Islet of Langerhans (tissue), 1 donor: Measurements from ENCODE around the gene TMEM218.
"Not testable (repeated sequence)": the region's sequence is repeated elsewhere in the genome, so short reads cannot be mapped to it uniquely, and the experiment has no call there.

ENCODE experiments used
- FAIRE-seq: peaks from one replicate; lab custom pipeline; 2011; peaks lifted over from hg19 to GRCh38; lab: Jason Lieb, UNC

Gene TMEM218

DNA sequence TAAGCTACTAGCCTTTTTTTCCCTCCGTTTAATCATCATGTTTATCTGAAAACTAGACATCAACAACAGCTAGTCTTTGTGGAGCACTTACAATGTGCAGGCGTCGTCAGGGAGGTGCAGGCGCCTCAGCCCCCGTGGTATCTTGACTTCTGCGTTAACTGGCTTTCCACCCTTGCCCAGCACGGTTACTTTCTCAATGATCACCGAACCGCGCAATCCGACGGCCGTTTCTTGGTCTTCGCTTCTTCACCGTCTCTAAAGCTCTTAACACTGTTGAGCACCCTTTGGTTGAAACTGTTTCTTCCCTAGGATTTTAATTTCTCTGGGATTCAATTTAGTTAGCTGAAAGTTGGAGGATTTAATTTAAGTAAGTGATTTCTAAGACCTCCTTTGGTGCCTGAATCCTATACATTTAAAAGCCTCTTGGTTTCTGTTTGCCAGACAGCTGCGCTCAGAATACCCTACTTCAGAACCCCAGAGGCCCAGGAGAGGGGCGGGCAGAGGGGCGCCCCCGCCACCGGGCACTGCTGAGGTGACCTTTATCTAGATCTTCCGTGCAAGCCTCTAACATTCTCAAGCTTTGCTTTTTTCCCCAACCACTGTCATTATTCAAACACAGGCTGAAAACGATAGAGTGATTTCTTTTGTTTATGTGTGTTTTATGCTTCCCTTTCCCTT, 18.0 kb upstream of the TMEM218 start:
- FAIRE-seq, result no peak

DNA sequence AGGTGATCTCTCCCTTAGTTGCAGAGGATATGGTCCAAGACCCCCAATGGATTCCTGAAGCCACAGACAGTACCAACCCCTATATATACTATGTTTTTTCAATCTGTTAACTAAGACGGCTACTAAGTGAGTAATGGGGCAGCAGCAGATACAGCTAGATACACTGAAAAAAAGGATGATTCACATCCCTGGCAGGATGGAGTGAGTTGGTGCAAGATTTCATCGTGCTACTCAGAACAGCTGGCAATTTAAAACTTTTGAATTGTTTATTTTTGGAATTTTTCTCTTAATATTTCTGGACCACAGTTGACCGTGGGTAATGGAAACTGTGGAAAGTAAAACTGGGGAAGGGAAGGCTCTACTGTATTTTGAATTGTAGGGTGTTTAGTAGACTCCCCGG, 17.0 kb upstream of the TMEM218 start:
- no peak for FAIRE-seq

DNA sequence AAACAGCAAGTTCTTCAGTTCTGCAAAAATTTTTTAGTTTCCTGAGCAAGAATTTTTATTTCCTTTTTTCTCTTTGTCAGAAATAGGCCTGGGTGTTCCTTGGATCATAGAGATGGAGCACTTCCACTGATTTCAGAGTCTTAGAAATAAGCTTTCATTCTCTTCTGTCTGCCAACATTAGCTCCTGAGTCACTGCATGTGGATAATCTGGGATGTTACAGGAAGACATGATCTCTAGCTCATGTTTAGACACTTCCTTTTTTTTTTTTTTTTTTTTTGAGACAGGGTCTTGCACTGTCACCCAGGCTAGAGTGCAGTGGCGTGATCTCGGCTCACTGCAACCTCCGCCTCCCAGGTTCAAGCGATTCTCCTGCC, 13.2 kb upstream of the TMEM218 start:
- FAIRE-seq, result no peak

DNA sequence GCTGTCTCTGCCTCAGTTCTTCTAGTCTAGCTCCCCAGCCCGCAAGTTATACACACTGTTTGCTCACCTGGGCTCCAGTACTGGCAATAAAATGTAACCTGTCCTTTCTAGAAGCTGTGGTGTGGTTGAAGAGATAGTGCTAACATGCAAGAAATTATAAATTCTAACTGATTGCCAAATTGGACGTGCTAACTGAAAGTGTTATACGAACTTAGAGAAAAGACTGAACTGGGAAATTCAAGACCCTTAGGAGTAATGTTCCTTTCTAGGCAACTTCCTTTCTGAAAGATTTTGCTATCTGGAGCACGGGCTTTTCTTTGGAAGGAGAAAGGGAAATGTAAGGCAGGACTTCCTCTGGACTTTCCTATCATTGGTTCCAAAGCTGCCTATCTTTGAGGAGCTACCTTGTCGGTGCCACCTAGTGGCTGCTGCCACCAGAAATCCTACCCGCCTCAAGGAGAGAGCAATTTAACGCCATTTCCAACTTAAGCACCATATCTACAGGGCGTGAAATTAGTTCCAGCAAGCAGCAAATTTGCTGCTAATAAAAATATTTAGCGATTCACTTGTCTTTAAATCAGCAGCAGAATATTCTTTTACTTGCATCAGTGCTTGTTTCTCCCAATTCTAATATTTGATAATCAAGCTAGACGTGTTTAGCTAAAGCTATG, 12.7 kb upstream of the TMEM218 start:
- no peak for FAIRE-seq

DNA sequence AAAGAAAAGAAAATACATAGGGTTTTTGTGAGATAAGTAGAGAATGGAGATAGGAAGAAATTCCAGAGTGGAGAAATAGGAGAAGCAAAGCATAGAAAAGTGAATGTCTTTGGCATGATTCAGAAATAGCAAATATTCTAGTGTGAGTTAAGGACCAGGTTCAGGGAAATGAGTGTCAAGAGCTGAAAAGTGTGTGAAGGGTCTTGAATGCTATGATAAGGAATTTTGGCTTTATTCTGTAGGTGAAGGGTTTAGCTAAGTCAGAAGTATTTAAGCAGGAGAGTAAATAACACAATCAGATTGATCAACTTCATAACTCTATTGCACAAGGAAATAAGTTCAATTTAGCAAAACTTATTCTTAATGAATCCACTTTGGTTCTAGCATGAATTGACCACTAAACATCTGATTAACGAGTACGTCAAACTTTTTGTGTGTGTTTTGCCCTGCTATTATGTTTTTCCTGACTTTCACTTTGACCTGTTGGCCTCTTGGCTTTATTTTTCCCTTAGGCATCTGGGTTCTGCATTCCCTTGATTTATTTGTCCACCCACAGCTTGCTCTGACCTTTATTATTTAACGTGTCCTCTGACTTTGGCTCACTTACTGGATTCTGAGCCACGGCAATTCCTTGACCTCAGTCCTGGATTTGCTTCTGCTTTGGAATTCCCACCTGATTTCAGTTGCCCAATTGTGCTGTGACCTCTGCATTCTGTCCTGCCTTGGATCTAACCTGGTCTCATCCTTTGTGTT, 11.9 kb upstream of the TMEM218 start:
- no peak for FAIRE-seq

DNA sequence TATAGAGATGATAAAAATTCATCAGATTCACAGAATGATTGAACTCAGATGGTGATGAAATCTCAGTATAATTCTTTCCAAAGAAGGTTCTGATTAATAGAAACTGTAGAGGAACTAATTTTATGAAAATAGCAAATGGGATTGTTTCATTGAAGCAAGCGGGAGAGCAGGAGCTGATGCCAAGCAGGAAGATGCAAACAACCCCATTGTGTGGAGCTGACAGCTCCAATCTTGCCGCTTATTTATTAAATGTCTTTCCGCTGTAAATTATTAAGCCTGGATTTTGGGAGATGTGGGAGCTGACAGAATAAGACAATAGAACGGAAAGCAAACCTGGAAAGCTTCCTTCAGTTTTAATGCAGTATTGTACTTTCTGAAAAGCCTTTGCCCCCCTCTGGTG, 6.0 kb upstream of the TMEM218 start:
- no peak for FAIRE-seq

DNA sequence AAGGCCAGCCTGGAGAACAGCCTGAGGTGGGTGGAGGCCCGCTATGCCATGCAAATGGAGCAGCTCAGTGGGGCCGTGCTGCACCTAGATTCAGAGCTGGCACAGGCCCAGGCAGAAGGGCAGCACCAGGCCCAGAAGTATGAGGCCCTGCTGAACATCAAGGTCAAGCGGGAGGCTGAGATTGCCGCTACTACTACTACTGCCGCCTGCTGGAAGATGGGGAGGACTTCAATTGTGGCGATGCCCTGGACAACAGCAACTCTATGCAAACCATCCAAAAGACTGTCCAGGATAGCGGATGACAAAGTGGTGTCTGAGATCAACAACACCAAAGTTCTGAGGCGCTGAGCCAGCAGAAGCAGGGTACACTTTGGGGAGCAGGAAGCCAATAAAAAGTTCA, 3.1 kb upstream of the TMEM218 start:
- FAIRE-seq, result no peak

DNA sequence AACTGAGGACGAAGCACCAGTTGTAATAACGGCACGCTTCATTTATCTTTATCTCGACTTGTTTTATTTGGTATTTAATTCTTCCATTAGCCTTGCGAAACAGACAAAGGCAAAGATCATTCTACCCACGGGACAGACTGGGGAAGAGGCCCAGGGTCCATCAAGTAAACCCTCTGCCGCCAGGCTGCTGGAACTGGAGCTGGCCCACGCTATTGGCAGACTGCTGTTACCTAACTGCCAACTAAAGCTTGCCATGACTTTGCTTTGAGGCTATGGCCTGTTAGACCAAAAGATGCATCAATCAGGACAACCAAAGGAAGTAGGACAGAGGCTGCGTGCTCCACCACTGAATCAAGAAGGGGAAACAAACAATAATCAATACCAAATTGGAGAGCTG, 780 bp upstream of the TMEM218 start:
- peak; percentile 79 for FAIRE-seq

DNA sequence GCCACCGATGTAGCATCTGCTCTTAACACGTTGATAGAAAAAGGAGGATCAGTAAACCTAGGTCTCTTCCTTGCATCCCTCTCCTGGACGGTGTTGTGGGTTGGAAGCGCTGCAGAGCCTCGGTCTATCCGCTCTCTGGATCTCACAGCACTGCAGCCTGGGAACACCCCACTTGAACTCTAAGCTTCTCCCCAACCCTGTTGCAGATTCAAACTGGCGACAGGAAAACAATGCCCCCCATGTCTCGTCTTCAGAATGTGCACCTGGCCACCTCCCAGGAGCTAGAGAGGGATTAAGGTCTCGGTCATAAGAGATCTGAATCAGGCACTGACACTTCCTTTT, 454 bp downstream of the TMEM218 start:
- FAIRE-seq, result no peak

DNA sequence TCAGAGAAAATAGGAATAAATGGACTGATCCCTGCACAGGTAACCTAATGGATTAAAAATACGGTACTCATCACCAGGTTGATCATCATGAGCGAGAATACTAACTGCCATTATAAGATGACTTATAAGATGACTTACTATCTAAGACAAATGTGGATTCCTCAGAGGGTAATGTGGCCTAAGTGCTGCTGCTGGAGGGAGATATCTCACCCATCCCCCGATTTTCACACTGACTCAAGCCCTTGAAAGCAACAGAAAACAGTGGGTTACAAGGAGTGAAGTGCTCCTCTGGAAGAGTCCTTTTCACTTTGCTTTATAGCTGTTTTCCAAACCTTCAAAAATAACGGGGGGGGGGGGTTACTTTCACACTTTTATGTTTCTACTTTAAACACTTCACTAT, 920 bp downstream of the TMEM218 start:
- no peak for FAIRE-seq

DNA sequence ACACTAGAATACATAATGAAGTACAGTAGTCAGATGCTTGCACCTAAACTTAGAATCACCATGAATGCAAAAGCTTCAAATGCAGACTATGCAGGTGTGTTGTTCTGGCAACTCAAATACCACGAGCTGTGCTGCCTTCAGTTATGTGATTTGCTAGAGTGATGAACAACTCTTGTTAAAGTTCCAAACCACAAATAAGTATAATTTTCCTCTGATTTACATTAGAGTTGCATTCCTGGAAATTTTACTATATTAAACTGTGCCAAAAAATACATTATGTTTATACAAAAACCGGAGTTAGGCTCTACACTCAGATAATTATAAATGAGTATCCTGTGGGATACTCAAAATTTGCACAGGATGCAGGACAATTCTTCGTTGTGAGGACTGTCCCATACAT, 3.0 kb downstream of the TMEM218 start:
- FAIRE-seq, result no peak

DNA sequence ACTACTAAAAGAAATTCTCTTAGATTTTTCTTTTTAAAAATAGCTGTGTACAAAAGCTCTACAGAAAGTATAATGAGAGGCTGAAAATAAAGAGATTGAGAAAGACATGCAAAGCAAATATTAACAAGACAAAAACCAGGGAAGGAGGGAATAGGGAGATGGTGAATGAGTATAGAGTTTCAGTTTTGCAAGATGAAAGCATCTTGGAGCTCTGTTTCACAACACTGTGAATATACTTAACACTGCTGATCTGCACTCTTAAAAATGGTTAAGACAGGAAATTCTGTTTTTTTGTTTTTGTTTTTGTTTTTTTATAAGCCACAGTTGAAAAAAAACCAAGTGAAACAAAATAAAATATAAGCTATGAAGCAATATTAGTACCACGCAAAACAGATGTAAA, 5.5 kb downstream of the TMEM218 start:
- peak; percentile 85 for FAIRE-seq

DNA sequence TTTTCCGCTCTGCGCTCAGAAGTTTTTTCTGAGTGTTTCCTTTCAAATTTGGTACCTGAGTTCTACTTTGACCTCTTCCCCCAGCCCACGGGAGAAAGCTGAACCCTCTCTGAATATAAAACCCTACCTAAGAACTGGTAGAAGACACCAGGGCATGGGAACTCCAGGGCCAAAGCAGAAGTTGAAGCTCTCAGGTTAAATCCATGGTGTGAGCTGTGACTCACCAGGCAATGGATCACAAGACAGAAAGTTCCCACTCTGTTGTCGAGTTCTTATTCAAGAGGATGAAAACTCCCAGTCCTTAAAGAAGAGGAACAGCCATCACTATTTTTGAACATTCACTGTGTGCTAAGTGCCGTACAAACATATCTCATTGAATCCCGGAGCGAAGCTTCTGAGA, 8.9 kb downstream of the TMEM218 start:
- no peak for FAIRE-seq

DNA sequence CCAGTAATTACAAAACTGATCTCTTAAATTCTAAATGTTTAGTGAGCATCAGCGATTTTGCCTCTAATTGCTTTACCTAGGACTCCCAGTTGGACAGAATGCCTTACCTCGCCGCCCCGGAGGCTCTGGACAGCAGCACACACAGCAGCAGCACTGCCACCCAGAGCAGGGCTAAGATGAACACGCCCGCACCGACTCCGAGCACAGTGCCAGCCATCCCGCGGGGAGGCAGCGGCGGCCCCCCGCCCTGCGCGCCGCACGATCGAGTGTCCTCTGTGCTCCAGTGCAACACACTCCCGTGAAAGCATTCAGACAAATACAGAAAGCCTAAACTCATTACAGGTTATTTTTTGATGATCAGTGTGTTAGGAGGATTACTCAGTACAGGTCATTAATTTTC, 9.4 kb downstream of the TMEM218 start:
- FAIRE-seq, result no peak

DNA sequence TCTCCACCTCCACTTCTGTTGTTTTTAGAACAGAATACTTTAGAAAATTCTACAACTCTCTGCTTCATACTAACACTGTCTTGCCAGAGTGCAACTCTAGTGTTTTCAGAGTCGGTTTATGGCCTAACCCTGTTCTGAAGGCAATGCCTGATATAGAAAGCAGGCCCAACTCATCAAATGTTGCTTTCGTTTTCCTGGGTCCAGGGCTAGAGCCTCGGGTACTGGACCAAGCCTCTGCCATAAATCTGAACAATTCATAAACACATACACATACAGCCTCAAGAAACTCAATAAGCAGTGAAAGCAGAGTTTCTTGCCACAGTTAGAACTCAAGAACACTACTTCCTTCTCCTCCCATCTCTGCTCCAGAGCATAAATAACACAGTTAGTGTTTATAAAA, 9.8 kb downstream of the TMEM218 start:
- FAIRE-seq, result no peak

DNA sequence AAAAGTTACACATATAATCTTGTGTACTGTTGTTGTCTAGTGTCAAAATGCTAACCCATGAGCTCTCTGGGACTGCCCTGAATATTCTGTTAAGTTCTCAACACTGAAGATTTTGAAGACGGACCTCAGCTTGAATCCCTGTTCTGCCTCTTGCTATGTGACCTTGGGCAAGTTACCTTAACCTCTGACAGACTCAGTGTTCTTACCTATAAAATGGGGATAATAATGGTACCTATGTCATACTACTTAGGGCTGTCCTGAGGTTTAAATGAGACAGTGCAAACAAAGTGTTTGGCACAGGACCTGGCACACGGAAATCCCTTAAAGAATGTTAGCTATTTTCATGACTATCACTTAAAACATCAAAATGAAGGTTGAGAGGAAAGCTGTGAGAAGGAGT, 11.3 kb downstream of the TMEM218 start:
- FAIRE-seq, result no peak

DNA sequence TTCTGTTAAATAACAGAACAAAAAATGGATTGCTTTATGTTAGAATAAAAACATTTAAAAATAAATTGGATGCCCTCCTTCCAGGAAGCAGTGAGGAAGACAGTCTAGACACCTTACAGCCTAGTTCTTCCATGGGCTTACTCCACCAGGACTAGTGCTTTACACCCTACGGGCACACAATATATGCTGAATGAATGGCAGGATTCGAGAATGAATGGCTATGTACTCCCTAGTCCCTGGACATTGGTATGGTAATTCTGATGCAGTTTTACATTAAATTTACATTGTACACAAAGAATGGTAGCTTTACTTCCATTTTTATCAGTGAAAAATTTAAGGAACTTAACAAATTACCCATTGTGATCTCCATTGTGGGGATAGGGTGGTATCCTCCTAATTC, 16.7 kb downstream of the TMEM218 start:
- FAIRE-seq, result no peak

DNA sequence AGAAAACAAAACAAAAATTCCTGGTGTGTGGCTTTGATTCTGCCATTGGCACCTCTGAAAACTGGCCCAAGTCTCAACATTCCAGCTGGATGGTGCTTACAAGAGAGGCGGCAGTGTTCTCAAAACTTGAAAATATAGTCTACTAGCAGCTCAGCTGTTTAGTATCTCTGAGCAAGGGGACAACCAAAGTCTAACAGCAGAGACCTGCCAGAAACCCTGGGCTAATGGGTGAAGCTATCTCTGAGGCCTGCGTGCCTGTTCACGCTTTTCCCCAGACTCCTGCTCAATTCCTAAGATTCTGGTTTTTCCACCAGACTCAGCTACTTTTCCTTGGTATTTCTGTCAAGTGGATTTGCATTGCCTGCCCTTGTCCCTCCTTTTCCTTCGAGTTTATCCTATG, 17.9 kb downstream of the TMEM218 start:
- no peak for FAIRE-seq

DNA sequence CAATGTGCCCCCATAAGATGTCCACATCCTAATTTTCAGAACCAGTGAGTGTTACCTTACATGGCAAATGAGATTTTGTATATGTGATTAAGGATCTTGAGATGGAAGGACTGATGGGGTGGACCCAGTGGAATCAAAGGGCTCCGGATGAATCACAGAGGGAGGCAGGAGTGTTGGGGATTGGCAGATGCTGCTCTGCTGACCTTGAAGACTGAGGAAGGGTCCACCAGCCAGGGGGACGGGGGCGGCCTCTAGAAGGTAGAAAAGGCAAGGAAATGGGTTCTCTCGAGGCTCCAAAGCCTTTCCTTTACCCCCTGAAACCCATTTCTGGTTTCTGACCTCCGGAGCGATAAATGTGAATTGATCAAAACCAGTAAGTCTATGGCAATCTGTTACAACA, 18.8 kb downstream of the TMEM218 start:
- FAIRE-seq, result no peak

DNA sequence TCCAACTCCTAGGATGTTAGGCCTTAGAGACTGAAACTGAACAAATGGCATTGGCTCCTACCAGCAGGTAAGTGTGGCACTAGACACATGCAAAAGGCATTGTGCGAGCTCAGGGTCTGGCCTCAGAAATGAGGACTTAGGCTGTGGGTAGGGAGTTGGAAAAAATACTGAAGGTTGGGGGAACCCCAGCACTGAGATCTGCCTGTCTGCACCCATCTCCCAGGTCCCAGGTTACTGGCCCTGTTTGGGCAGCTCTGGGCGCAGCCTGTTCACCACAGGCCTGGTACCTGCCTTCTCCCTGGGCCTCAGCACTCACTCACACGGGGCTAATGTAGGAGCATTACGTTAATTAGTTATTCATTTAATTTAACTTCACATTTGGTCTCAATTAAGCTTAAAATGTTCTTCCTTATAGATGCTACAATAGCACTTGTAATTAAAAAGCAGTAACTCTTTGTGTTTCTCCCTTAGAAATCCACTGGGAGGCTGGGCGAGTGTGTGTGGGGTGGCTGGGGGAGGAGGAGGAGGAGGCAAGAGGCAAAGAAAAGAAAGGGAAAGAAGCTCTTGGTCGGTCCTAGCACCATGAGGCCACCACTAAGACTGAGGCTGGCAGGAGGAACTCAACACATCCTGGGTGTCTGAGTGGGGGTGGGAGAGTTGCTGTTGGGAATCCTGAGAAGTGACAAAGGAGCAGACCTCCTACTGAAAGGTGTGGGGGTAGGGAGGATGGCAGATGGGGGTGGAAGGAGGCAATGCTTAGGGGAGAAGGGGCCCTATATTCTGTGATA, 19.4 kb downstream of the TMEM218 start:
- FAIRE-seq, result no peak

DNA sequence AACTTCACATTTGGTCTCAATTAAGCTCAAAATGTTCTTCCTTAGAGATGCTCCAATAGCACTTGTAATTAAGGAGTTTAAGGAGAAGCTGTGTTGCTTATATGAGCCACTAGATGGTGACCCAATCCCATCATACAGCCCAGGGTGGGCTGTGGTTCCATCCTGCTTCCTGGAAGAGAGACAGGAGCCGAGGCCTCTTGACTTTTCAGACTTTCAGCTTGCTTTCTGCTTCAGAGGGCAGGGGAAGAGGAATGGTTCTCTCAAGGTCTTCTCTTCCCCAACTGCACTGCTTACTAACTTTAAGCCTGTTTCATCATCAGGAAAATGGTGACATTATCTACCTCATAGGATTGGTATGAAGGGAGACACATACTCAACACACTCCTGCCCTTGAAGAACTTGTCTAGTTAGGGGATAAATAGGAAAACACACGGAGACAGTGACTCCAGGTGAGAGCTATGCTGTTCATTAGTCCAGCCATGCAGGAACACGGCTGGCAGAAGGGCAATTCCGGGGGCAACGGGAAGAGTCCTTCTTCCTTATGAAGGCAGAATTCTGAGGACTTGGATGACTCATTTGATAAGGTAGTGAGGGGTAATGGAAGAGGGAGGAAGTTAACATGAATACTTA, 20.1 kb downstream of the TMEM218 start:
- FAIRE-seq, result no peak

DNA sequence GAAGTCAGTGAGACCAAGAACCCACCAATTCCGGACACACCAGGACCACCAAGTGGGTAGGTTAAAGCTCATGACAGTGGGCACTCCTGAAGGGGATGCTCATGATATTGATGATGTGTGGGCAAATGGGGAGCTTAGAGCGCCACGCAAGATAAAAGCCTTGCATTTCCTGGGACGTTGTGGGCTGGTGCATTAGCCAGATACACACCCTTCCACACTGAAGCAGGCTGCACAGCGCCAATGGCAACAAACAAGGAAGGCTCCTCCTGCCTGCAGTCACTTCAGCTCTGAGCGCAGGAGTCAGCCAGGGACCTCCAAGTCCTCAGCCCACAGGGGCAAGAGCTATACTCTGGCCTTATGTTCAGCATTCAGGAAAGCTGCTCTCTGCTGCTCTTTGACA, 20.6 kb downstream of the TMEM218 start:
- FAIRE-seq, result no peak

DNA sequence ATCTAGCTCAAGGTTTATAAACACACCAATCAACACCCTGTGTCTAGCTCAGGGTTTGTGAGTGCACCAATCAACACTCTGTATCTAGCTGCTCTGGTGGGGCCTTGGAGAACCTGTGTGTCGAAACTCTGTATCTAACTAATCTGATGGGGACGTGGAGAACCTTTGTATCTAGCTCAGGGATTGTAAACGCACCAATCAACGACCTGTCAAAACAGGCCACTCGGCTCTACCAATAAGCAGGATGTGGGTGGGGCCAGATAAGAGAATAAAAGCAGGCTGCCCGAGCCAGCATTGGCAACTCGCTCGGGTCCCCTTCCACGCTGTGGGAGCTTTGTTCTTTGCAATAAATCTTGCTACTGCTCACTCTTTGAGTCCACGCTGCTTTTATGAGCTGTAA, 21.3 kb downstream of the TMEM218 start:
- not testable (repeated sequence) for FAIRE-seq
